GM23338 (cell line): ENCODE data around the gene OR51S1. TPM values are rescaled to one million over a fixed set of nuclear protein-coding genes. Genes with fewer than 3 reads are reported as not detected.

Source experiments
- CTCF ChIP-seq, 2 experiments: fragments of 200-600 bp in 1 of 2; sonication (generic) in 1 of 2; conservative IDR thresholded peaks; 2 replicates each; pipeline versions ENCODE4 v1.5.1 to v1.6.1; 2016 to 2017; ENCODE audit warnings: antibody characterized with exemption in 2 of 2, low read depth in 2 of 2, mild to moderate bottlenecking in 2 of 2, moderate library complexity in 1 of 2
- EZH2 ChIP-seq: fragments of 200-600 bp; sonication (generic); IDR thresholded peaks from one replicate; pipeline ENCODE4 v1.8.0; 2017; ENCODE audit warnings: antibody characterized with exemption, mild to moderate bottlenecking, low read depth; ENCODE audit not compliant: unreplicated experiment
- EZH2phosphoT487 ChIP-seq: fragments of 200-600 bp; sonication (generic); IDR thresholded peaks from one replicate; pipeline ENCODE4 v1.8.1; 2018; ENCODE audit warnings: antibody characterized with exemption; ENCODE audit not compliant: unreplicated experiment
- NANOG ChIP-seq: IDR thresholded peaks from 2 replicates; pipeline ENCODE4 v1.6.1; 2016; ENCODE audit warnings: antibody characterized with exemption, borderline replicate concordance
- POLR2AphosphoS5 ChIP-seq: IDR thresholded peaks from 2 replicates; pipeline ENCODE4 v1.6.1; 2016; ENCODE audit warnings: antibody characterized with exemption, low read depth
- ZNF114 ChIP-seq: fragments of 250-450 bp; sonication (Bioruptor Pico); IDR thresholded peaks from 2 replicates; pipeline ENCODE4 v1.5.0; 2020; ENCODE audit warnings: mild to moderate bottlenecking, moderate library complexity
- polyA plus RNA-seq: library from polyadenylated mRNA; unstranded; fragments of >200 nt; fragmentation: Nextera tagmentation; extraction: Ambion mirVana; gene quantifications from 2 replicates; pipeline ENCODE4 v1.2.1, GENCODE V29; 2016
- total RNA-seq: library from RNA; depleted of rRNA; stranded (reverse); fragments of >200 nt; shearing (Covaris generic); gene quantifications from 2 replicates; pipeline ENCODE4 v1.2.3, GENCODE V29; 2014
- TF ChIP-seq, protein P1 (sequence below): fragments of 250-450 bp; sonication (Bioruptor Pico); IDR thresholded peaks from 2 replicates; pipeline ENCODE4 v1.5.0; 2020; ENCODE audit warnings: mild to moderate bottlenecking, moderate library complexity
- TF ChIP-seq, protein P2 (sequence below): IDR thresholded peaks from 2 replicates; pipeline ENCODE4 v1.6.1; 2016; ENCODE audit warnings: antibody characterized with exemption

OR51S1 gene
- total and polyA plus RNA-seq, 2 experiments from 2014 or later, result not detected

GRCh38 chr11:4865855-4866254 is 16.8 kb upstream of the OR51S1 start (continued):
- TF ChIP-seq, protein P1, sequence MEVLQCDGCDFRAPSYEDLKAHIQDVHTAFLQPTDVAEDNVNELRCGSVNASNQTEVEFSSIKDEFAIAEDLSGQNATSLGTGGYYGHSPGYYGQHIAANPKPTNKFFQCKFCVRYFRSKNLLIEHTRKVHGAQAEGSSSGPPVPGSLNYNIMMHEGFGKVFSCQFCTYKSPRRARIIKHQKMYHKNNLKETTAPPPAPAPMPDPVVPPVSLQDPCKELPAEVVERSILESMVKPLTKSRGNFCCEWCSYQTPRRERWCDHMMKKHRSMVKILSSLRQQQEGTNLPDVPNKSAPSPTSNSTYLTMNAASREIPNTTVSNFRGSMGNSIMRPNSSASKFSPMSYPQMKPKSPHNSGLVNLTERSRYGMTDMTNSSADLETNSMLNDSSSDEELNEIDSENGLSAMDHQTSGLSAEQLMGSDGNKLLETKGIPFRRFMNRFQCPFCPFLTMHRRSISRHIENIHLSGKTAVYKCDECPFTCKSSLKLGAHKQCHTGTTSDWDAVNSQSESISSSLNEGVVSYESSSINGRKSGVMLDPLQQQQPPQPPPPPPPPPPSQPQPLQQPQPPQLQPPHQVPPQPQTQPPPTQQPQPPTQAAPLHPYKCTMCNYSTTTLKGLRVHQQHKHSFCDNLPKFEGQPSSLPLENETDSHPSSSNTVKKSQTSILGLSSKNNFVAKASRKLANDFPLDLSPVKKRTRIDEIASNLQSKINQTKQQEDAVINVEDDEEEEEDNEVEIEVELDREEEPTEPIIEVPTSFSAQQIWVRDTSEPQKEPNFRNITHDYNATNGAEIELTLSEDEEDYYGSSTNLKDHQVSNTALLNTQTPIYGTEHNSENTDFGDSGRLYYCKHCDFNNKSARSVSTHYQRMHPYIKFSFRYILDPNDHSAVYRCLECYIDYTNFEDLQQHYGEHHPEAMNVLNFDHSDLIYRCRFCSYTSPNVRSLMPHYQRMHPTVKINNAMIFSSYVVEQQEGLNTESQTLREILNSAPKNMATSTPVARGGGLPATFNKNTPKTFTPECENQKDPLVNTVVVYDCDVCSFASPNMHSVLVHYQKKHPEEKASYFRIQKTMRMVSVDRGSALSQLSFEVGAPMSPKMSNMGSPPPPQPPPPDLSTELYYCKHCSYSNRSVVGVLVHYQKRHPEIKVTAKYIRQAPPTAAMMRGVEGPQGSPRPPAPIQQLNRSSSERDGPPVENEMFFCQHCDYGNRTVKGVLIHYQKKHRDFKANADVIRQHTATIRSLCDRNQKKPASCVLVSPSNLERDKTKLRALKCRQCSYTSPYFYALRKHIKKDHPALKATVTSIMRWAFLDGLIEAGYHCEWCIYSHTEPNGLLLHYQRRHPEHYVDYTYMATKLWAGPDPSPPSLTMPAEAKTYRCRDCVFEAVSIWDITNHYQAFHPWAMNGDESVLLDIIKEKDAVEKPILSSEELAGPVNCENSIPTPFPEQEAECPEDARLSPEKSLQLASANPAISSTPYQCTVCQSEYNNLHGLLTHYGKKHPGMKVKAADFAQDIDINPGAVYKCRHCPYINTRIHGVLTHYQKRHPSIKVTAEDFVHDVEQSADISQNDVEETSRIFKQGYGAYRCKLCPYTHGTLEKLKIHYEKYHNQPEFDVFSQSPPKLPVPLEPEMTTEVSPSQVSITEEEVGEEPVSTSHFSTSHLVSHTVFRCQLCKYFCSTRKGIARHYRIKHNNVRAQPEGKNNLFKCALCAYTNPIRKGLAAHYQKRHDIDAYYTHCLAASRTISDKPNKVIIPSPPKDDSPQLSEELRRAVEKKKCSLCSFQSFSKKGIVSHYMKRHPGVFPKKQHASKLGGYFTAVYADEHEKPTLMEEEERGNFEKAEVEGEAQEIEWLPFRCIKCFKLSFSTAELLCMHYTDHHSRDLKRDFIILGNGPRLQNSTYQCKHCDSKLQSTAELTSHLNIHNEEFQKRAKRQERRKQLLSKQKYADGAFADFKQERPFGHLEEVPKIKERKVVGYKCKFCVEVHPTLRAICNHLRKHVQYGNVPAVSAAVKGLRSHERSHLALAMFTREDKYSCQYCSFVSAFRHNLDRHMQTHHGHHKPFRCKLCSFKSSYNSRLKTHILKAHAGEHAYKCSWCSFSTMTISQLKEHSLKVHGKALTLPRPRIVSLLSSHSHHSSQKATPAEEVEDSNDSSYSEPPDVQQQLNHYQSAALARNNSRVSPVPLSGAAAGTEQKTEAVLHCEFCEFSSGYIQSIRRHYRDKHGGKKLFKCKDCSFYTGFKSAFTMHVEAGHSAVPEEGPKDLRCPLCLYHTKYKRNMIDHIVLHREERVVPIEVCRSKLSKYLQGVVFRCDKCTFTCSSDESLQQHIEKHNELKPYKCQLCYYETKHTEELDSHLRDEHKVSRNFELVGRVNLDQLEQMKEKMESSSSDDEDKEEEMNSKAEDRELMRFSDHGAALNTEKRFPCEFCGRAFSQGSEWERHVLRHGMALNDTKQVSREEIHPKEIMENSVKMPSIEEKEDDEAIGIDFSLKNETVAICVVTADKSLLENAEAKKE (CRISPR knock-in tag), result no peak
- no peak for TF ChIP-seq NANOG
- TF ChIP-seq EZH2phosphoT487, result no peak
- no peak for TF ChIP-seq CTCF (conservative IDR thresholded peaks at IDR 0.05; ENCODE audit: low read depth in 2 of 2)
- TF ChIP-seq POLR2AphosphoS5, result no peak
- TF ChIP-seq, protein P2, sequence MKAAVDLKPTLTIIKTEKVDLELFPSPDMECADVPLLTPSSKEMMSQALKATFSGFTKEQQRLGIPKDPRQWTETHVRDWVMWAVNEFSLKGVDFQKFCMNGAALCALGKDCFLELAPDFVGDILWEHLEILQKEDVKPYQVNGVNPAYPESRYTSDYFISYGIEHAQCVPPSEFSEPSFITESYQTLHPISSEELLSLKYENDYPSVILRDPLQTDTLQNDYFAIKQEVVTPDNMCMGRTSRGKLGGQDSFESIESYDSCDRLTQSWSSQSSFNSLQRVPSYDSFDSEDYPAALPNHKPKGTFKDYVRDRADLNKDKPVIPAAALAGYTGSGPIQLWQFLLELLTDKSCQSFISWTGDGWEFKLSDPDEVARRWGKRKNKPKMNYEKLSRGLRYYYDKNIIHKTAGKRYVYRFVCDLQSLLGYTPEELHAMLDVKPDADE, result no peak
- no peak for TF ChIP-seq ZNF114 (CRISPR knock-in tag)
- no peak for TF ChIP-seq EZH2
